UCSD-AML1 (cell line): ENCODE results near the gene MYH15.

Experiments
- DNase-seq: peaks from one replicate; lab custom pipeline; 2025; ENCODE audit not compliant: unreplicated experiment; lab: John Stamatoyannopoulos, UW

Gene MYH15

DNA sequence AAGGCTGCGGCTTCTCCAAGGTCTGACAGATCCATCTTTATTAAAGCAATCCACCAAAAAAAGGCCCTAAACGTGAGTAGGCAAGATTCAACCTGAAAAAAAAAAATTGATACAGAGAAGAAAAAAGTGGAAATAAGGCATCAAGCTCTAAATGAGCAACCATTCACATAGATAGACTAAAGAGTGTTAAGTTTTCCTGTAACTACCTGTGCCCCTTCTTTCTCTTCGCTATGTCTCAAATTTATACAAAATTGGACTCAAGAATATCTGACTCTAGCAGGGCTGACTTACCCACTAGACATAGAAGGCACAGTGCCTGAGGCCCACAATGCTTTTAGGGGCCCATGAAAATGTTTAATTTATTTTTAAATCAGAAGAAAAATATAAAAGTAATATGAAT, at the start of gene MYH15:
Gene MYH15, minus strand, starts transcription at position 101 of the 400 bp plus-strand sequence. Its CDS starts 66 bp downstream, at position 35.
- DNase-seq = no peak

DNA sequence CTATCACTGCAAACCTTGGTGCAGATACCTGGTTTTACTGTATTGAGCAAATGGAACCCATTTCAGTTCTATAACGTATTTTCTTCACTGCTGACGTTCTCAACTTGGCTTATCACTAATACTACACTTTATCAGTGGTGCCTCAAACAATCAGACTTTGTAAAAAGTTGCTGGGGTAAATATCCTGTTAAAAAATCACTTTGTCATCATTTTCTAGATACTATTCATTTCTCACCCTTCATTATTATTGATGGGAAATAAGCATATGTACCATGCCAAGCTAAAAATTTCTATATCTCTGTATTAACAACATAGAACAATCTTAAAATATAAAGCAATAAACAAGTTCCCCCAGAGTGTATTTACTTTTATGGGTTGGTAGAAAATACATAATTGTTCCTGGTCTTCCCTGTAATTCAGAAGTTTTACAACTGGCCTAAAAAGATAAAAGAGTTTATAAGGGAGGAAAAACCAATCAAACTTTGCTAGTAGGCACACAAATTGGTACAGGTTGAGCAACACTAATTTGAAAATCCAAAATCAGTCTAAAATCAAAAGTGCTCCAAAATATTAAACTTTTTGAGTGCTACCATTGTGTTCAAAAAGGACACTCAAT, 45.7 kb upstream of the MYH15 start:
- DNase-seq = no peak

DNA sequence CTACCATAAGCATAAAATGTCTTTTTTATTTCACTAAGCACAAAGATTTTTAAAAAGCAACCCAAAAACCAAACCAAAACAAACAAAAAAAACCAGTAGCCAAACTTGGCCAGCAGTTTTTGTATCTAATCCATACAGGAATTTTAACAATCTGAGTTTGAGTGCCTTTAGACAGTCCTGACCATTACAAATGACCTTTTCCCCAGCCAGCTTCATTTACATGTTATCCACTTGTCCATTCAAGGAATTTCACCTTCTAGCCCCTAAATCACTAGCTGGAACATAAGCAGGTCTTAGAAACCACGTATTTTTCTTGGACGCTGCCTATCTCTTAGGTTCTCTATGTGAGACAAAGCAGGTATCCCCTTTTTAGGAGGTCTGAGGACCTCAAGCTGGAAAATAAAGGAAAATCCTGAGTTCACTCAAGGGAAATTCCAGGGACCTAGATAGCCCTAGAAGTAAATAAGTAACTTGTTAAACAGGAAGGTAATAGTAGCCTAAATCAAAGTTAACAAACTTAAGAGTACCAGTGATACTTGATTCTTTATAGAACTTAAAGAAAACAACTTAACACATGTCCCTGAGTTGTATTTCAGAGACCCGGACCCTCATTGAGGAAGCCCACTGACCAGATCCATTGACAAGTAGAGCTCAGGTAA, 44.6 kb upstream of the MYH15 start:
- no peak for DNase-seq

DNA sequence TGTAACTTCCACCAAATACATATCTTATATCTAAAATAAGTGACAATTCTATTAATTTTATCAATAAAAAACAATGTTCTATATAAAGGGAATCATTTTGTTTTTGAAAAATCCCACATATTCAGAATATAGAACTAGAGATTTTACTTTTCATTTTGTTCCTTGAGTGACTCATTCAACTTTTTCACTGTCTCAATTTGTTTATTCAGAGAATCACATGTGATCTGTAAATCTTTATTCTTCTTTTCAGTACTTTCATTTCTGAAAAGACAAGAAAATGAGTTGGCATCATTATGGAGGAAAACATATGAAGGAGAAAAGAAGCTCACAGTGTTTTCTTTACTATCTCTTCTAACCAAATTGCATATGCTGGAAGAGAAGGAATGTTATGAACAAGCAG, 43.8 kb upstream of the MYH15 start:
- no peak for DNase-seq

DNA sequence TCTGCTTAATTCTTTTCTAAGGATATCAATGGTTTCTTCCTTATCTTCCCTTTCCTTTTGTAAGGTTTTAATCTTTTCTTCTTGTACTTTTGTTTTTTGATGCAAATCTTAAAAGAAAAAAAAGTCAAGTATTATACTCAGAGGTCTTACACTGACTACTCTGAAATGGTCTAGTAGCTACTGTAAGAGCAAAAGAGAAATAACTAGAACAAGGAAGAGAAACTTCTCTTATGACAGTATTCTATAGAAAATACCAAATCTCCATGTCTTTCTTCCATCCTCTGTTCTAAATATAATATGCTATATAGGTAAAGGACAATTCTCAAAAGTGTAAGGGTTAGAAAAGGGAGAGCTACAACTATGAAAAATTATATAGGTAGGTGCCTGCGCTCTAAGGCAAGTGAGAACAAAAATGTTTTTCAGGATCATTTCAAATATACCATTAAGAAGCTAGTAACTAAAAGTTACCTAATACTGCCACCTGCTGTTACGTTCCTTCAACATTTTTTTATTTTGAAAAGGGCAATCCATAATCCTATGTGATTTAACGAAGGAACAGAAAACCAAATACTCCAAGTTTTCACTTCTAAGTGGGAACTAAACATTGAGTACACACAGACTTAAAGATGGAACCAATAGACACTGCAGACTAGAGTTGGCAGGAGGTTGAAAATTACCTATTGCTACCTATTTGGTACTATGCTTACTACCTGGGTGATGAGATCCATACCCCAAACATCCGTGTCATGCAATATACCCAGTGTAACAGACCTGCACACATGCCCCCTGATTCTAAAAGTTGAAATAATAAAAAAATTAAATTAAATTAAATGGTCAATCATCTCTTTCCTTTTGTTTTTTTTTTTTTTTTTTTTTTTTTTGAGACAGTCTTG, 42.1 kb upstream of the MYH15 start:
- DNase-seq = no peak

DNA sequence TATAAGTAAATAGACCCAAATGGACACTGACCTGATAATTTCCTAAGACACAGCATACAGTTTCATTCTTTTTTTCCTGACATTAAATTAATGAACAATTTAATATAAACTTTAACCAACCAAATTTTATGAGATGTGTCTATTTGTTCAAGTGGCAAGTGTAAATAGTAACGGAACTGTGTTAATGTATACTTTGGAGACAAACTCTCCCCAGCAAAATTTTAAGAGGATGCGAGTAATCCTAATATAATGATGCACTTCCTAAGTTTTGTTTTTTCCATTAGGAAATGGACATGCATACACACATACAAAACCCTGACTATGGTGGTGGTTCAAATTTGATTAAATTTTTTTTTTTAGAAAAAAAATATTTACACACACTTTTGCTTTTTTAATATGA, 38.5 kb upstream of the MYH15 start:
- no peak for DNase-seq

DNA sequence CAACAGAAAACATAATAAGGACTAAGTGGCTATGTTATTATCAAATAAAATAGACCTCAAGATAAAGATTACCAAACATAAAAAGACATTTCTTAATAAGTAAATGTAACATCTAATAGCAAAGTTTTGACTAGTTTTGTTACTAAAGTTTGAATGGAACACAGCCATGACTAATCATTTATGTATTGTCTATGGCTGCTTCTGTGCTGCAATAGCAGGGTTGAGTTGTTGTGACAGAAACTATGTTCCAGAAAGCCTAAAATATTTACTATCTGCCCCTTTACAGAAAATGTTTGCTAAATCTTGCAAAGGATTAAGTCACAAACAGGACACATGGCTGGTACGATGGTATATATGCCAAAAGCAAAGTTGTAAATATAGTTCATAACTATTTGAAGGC, 37.9 kb upstream of the MYH15 start:
- DNase-seq = no peak

DNA sequence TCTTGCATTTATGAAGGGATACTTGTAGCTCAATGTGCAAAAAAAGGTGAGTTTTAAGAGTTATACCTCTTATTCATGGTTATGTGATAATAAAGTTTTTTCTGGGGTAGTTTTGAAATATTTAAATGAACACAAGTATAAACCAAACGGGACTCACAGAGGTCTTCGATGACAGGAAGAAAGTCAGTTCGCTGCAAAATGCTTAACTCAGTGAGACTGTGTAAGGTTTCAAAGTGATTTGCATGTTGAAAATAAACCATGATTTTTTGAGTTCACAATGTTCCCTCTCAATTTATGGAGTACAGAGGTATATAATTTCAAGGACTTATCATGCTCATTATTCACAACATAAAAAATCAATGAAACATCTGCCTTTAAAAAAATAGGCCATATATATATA, 36.3 kb upstream of the MYH15 start:
- no peak for DNase-seq

DNA sequence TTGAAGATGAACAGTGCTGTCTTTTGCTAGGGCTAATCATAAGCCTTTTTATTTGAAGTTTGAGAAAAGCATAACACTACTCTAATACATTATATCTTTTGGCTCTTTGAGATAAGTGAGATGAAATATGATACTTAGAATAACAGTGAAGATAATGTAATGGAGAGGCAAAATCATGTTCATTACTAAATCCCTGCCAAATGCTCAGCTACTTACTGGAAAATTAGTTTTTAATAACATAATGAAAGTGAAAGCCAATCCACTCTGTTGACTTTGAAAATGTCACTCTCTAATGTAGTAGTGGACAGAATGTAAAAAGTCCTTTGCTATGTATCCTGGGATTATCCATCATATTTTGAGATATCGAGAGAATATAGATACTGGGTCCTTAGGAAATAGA, 35.9 kb upstream of the MYH15 start:
- no peak for DNase-seq

DNA sequence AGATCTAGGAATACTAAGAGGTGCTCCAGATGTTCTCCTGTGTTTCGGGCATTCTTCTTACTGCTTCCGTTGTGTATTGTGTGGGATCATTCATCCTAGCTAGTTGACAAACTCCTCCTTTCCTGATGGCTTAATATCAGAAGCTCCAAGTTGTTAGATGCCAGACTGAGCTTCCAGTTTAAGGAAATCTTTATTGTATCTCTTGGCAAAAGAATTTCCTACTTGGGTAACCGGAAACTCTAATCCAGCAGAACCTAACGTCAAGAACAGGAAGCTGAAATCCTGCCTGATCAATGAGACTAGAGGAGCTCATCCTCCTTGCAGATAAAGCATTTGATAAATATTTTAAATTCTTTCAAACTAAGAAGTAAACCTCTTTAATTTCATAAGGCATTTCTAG, 27.7 kb upstream of the MYH15 start:
- no peak for DNase-seq

DNA sequence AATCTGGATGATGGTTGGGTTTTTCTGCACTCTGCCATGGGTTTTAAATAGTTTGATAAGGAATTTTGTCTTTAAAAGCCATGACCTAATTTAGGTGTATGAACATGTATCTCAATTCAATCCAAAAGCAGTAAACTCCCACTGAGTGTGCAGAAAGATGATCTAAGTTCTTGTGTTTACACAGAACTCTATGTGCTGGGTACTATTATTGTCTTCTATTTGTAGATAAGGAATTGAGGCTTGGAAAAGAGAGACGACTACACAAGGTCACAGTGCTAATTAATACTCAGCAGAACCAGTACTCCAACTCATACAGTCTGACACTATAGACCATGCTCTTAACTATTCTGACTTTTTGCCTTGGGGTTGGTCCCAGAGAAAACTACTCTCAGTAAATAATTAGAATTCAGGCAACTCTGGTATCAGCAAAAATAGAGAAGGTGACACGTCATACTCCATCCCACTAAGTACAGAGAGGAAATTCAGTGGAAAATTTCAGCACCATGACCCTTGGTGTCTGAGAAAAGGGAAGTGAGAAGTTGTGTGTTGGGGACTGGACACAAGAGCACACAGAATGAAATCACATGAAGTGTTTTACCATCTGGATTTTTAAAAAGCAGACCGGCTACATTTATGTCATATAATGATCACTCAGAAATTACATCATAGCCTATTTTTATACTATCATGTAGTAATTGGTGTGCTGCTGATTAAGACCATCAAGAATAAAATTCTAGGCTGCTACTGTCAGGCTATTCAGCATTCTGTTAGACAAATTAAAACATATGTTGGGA, 18.3 kb upstream of the MYH15 start:
- no peak for DNase-seq

DNA sequence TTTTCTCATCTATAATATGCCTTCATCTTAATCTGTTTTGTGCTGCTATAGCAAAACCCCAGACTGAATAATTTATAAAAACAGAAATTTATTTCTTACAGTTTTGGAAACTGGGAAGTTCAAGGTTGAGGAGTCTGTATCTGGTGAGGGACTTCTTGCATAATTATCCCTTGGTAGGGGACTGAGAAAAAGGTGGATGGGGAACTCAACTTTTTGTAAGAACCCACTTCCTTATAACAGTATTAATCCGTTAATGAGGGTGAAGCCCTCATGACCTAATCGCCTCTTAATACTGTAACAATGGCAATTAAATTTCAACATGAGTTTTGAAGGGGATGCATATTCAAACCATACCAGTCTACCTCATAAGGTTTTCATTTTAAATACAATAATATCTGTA, 17.4 kb upstream of the MYH15 start:
- DNase-seq = no peak

DNA sequence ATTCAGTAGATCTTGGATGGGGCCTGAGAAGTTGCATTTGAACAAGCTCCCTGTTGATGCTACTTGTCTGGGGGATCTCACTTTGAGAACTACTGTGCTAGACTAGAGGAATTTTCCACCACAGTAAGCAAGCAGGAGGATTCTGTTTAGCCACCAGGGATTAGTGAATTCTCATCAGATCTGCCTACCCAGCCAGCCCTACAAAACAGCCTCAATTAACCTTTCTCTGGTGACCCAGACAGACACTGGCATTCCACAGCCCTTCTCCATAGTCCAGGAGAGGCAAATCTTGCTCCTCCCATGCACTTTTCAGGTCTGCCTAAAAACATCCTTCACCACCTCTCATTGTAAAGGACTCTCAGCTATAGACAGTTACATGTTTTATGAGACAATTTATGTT, 16.7 kb upstream of the MYH15 start:
- DNase-seq = no peak

DNA sequence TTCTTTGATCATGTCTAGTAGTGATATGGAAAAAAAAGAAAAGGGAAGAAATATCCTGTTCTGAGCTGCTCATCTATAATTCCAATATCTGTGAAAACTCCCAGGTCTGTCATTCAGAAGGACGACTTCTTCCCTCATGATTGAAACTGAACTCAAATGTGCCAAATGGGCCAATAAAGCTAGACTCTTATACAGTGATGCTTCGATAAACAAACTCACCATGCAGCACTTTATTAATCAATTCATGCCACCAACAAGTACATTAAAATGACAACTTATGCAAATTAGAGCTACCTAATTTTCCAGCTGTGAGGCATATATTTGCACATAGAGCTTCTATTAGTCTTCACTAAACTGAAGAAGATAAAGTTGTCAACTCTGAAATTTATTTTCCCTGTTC, 15.6 kb upstream of the MYH15 start:
- no peak for DNase-seq

DNA sequence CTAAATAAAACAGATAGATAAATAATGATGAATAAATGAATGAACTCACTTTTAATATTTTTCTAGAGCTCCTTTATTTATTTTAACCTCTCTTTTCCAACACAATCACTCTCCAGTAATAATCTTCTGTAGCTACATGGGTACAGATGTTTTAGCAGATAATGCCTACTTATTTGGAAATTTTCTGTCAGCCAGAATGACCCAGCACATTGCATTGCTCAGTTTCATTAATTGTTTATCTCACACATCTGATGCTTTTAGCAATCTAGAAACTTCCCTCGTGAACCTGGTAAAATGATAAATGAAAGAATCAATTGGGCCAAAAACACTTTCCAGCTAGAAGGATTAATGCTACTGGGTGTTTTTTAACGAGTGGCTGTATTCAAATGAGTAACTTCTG, 14.9 kb upstream of the MYH15 start:
- no peak for DNase-seq

DNA sequence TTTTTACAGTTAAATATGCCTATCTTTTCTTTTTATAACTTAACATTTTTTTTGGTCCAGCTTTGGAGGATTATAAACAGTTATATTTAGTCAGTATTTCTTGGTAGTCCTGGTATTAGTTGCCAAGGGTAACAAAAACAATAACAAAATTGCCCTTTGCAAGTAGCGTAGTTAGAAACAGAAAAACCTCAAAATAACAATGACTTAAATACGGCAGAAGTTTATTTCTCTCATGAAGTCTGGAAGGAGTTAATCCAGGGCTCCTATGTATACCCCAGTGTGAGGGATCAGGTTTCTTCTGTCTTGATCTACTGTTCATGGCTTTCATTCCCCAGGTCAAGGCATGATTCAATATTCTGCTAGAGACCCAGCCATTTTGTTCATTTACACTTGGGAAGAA, 14.1 kb upstream of the MYH15 start:
- no peak for DNase-seq

DNA sequence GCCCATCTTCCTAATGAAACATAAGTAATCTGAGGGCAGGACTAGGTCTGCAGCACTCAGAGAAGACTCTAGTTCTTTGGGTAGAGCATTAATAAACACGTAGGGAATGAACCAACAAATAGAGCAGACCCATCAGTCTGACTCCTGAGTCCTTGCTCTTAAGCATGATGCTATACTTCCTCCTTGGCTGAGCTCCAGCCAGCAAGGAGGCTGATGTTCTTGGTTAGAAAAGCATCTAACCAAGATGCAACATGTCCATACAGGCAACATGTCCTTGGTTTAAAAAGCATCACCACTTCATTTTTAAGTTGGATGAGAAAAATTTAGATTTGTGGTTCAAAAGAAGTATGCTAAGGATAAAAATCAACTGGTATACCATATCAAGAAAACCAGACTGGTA, 8.5 kb upstream of the MYH15 start:
- no peak for DNase-seq

DNA sequence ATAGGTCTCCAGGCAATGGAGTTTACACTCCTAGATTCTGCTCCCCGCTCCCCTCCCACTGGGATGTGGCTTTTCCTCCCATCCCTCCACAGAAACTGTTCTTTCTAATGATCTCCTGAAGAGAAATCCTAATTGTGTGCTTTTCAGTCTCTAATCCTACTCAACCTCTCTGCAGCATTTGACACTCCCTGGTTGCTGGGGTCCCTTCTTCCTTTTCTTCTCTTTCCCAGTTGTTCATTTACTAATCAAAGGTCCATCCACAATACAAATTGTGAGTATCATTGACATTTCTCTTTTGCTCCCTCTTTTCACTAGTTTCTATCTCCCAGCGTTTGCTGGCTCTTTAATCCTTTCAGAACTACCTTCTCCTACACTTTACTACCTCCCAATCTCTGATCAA, 6.5 kb upstream of the MYH15 start:
- no peak for DNase-seq

DNA sequence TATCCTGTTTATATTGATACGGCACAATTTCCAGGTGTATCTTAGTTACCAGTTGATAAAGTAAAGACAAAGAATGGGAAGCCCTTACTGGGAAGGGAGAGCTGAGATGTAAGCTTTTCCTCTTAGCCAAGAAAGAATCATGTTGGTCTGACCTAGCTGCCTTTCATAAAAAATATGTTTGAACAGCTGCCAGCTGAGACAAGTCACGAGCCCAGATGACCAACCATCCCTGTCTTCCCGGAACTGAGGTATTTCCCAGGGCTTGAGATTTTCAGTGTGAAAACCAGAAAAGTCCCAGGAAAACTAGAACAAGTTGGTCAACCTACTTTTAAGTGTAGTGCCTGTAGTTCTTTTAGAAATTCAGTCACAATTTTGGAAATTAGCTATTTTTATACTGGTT, 3.6 kb upstream of the MYH15 start:
- DNase-seq = no peak

DNA sequence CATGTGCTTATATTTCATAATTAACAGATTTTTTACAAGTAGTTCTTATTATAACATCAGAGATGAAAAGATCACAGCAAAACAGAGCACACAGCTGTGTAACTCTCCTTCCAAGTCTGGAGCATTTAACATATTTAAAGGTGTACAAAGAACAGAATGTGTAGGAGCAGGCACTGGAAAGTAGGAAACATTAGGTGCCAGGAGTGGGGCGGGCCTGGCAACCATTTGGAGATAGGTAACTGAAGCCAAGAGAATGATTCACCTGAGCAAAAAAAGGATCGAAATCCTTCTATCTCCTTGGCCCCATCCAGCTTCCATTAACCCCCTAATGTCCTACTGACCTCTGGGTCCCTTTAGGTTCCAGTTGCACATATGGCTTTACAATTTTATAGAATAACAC, 2.3 kb upstream of the MYH15 start:
- no peak for DNase-seq

DNA sequence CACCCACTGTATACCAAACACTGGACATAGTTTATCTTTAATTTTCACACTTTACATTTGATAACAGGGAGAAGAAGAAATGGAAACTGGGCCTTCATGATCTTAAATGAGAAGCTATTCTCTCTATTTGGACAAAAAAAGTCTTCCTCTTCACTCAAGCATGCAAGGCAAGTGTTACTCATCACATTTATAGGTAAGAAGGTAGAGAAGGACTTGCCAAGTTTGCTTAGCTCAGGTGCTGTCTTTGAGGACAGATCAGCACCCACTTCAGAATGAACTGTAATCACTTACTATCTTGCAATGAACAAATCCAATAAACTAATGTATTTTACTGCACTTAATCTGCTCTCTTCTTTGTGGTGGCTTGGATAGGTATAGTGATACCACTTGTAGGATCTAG, 1.1 kb upstream of the MYH15 start:
- no peak for DNase-seq
